Activated T-cell treated with anti-CD3 and anti-CD28 coated beads, Interleukin-2, amount 50 U/mL, for 72 hours (primary cell): ENCODE data around the gene INHA. TPM values are rescaled to one million over a fixed set of nuclear protein-coding genes. Genes with fewer than 3 reads are reported as not detected.
A peak's percentile ranks its signal among the peaks of the same experiment; 100 is the strongest.

ENCODE experiments used
- ATAC-seq, 2 donors: fragments of 150-1000 bp; cut with Tn5 transposase; replicated peaks in 1 of 2; 2 replicates each; pipeline ENCODE4 v1.10.0; 2021; ENCODE audit warnings: moderate library complexity in 2 of 2, mild to moderate bottlenecking in 1 of 2
- DNase-seq, 2 donors: peaks; one replicate each; pipeline ENCODE4 v3.0.0; 2021 to 2022; ENCODE audit warnings: mixed read lengths in 1 of 2
- H3K27ac Mint-ChIP-seq: one replicate; pipeline ENCODE4 v1.8.0; 2022; ENCODE audit warnings: mild to moderate bottlenecking, moderate library complexity, mixed read lengths
- H3K27me3 Mint-ChIP-seq: one replicate; pipeline ENCODE4 v1.8.0; 2022; ENCODE audit warnings: low read depth, mixed read lengths
- H3K36me3 Mint-ChIP-seq, 2 donors: one replicate each; pipeline ENCODE4 v1.8.0; 2022; ENCODE audit warnings: mixed read lengths in 2 of 2, mild to moderate bottlenecking in 1 of 2; ENCODE audit not compliant: insufficient read depth in 2 of 2
- H3K4me1 Mint-ChIP-seq: one replicate; pipeline ENCODE4 v1.8.0; 2022; ENCODE audit warnings: low read depth, mixed read lengths
- H3K4me3 Mint-ChIP-seq, 2 donors: one replicate each; pipeline ENCODE4 v1.8.0; 2022; ENCODE audit warnings: mild to moderate bottlenecking in 2 of 2, mixed read lengths in 2 of 2, moderate library complexity in 2 of 2
- H3K9me3 Mint-ChIP-seq, 2 donors: one replicate each; pipeline ENCODE4 v1.8.0; 2022; ENCODE audit warnings: mixed read lengths in 2 of 2
- total RNA-seq, 2 donors: library from RNA; stranded (reverse); gene quantifications; one replicate each; pipeline ENCODE4 v1.2.3, GENCODE V29; 2022

The INHA gene
- total RNA-seq, 2 donors from 2014 or later = not detected

DNA sequence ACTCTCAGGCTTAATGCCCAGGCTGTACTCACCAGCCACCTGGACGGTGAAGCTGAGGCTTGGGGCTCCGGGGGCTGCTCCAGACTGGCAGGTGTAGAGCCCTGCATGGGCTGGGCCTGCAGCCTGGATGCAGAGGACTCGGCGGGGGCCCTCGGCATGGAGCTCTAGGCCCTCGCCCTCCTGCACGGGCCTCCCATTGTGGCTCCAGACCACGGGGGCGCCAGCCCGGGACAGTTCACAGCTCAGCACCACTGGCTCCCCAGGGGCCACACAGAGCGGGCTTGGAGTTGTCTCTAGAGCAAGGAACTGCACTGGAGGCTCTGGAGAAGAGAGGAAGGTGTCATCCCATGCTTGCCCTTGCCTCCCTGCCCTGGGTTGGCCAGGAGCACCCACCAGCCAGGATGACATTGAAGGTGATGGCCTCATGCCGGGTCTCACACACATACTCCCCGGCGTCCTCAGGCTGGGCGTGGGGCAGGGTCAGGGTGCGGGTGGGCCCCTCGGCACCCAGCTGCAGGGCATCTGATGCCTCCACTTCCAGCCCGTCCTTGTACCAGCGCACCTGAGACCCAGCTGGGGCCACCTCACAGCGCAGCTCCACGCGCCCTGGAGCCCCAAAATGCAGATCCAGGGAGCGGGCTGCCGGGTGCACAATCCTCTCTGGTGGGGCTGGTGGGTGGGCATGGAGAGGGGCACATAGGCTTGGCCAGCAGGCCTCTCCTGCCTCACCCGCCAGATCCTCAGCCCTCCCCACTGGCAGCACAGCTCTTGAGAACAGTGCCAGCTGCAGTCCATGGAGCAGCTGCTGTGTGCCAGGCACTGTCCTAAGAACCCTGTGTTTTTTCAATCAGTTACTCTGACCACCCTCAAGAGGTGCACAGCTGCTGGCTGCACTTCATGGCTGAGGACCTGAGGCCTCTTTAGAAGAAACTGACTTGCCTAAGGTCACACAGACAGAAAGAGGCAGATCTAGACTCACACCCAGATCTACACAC is 14.0 kb upstream of the INHA start:
- Mint-ChIP-seq H3K27ac (no peak overlapping the region), H3K27me3 (peaks cover 9% of the 10 kb centered on the region), H3K4me1 (no peaks in the 10 kb centered on the region), H3K36me3 (no peaks in the 10 kb centered on the region), H3K9me3 (no peaks in the 10 kb centered on the region), H3K4me3 (no peak overlapping the region)
- DNase-seq = no peak
- no peak for ATAC-seq

DNA sequence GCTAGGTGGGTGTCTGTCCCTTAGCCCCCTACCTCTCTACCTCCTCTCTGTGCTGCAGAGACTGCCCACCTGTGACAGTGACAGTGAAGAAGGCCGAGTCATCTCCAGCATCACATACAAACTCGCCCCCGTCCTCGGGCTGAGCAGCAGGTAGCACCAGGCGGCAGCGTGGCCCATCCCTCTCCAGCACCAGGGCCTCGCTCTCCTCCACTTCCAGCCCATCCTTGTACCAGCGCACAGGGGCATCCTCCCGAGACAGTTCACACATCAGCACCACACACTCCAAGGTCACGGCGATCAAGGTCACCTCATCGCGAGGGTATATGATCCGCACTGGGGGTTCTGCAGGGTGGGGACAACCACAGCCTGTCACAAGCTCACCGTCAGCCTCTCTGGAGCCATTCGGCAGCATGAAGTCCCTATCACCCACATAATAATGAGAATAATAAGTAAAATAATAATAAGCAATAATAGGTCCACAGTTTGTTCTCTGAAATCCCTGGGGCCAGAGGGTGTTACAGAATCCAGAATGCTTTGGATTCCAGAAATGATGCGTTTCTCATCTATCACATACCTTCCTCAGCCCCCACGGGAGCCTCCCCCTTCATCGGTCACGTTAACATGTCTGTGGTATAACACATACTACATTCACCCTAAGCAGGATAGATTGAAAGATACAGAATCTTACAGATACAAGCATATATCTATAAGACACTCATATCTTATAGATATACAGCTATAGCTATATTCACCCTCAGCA is 12.8 kb upstream of the INHA start:
- DNase-seq (no peak), ATAC-seq (no peak)
- no peaks in the 10 kb centered on the region for H3K9me3 Mint-ChIP-seq
- no peaks in the 10 kb centered on the region for H3K4me1 Mint-ChIP-seq
- H3K27ac Mint-ChIP-seq = no peak overlapping the region
- peaks cover 2% of the 10 kb centered on the region for H3K27me3 Mint-ChIP-seq
- no peaks in the 10 kb centered on the region for H3K36me3 Mint-ChIP-seq
- no peak overlapping the region for H3K4me3 Mint-ChIP-seq

DNA sequence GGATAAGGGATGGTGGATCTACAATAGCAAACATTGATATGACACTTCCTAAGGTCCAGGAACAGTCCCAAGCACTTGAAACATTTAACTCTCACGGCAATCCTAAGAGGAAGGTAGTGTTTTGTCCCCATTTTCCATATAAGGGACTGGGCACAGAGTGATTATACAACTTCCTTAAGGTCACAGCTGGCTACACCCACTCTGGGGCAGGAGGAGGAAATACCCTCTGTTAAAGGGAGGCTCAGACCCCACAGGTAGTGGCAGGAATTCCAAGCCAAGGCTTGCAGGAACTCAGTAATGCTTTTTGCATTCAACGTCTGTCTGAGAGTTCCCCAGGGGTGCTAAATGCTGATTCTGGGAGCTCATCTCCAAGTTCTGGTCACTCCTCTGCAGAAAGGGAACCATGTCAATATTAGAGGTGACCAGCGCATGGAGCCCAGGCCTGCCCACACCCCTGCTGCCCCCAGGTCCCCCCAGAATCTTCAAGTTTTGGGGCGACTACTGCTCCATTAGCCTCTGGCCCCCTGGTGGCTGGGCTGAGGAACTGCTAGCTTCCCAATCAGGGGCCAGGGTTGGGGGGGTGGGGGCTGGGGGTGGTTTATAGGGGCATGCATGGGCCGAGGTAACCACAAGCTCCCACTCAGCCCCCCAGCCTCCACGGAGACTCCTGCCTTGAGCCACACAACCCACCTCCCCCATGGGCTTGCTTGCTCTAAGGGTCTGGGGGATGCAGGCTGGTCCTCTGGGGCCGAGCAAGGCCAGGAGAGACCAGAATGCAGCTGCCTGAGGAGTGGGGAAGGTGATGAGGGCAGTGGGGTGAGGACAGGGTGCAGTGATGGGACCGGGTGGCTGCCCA is 11.8 kb upstream of the INHA start:
- peak in 1 of 2 donors; percentile 40 for ATAC-seq

DNA sequence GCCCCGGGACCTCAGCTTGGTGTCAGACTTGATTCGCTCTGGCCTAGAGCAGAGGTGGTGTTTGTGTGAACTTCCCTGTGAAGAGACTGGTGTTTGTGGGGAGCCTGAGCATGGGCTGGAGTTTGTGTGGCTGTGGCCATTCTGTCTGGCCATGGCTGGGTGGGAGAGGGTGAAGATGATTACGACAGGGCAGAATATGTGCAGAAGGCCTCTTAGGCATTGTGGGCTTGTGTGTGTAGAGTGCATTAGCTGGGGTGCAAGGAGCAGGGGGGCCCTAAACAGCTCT is 11.3 kb upstream of the INHA start:
- no peaks in the 10 kb centered on the region for H3K9me3 Mint-ChIP-seq
- H3K27me3 Mint-ChIP-seq = peaks cover 4% of the 10 kb centered on the region
- no peak overlapping the region for H3K27ac Mint-ChIP-seq
- no peaks in the 10 kb centered on the region for H3K36me3 Mint-ChIP-seq
- H3K4me1 Mint-ChIP-seq = no peaks in the 10 kb centered on the region
- DNase-seq (no peak), ATAC-seq (no peak)
- no peak overlapping the region for H3K4me3 Mint-ChIP-seq

More for the DNA sequence above, 11.8 kb upstream of the INHA start:
- DNase-seq = no peak
- Mint-ChIP-seq H3K4me1 (no peaks in the 10 kb centered on the region), H3K4me3 (no peak overlapping the region), H3K27me3 (peaks cover 4% of the 10 kb centered on the region), H3K36me3 (no peaks in the 10 kb centered on the region), H3K9me3 (no peaks in the 10 kb centered on the region), H3K27ac (no peak overlapping the region)

DNA sequence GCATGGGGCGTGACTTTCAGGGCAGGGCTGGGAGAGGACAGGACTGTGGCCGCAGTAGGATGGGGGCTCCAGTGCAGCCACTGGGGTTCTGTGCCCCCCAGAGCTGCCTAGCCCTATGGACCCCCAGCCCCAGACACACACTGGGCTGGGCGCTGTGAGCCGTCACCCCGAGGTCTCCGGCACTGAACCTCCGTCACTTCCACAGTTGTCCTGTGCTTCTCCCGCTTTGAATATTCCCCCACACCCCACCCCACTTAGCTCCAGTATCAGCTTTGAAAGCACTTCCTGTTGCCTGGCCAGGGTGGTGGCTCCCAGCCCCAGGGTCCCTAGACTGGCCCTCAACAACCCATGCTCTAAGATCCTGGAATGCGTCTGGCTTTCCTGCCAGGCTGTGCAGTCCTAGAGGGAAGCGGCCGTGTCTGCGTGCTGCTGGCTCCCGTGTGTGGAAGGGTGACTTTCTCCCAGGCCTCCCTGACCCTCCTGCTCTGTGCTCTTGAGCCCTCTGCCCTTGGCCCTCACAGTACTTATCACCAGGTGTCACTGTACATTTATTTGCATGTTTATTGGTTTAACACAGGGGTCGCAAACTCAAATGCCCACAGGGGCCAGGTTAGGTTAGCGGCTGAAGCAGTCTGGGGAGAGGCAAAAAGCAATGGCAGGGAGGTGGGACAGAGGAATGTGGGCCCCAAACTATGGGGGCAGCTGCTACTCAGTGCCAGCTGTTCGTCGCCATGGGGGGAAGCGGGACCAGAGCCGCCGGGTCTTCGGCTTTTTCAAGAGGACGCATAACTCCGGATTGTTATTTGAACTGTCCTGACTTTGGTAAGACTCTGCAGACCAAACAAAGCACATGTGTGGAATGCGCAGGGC is 10.7 kb upstream of the INHA start:
- DNase-seq (no peak), ATAC-seq (no peak)
- Mint-ChIP-seq H3K27me3 (peaks cover 4% of the 10 kb centered on the region), H3K27ac (no peak overlapping the region), H3K4me3 (no peak overlapping the region), H3K4me1 (no peaks in the 10 kb centered on the region), H3K36me3 (no peaks in the 10 kb centered on the region), H3K9me3 (no peaks in the 10 kb centered on the region)

DNA sequence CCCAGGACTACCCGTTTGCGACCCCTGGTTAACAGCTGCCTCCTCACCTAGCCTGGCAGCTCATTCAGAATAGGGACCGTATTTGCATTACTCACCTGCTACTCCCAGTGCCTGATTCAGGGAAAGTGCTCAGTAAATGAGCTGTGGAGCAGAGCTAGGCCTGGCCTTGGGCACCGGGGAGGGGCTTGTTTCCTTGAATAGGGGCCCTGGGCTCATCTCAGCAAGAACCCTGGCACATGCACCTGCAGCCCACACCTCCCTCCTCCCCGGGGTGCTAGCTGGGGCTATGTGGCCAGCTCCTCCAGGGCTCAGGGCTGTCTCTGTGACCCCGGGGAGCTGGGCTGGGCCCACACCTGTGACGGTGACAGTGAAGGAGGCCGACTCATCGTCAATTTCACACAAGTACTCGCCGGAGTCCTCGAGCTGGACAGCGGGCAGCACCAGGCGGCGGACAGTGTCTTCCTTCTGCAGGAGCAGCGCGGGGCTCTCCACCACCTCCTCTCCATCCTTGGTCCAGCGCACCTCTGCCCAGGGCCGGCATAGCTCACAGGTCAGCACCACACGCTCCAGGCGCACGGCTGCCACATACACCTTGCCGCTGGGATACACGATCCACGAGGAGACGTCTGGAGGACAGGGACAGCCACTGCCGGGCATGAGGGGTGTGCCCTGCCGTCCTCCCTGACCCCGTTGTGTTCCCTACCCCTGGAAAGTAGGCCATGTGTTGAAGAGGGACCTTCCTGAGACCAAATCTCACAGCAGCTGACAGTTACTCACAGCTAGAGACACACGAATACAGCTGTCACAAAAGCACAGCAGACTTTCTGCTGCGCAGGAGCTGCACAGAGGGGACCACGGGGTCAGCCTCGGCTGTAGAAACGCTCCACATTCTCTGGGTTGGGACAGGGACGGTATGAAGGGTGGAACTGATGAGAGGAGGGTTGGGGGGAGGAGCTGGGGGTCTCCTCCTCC is 9.8 kb upstream of the INHA start:
- Mint-ChIP-seq H3K4me3 (no peak overlapping the region), H3K4me1 (no peaks in the 10 kb centered on the region), H3K27ac (no peak overlapping the region), H3K36me3 (no peaks in the 10 kb centered on the region), H3K9me3 (no peaks in the 10 kb centered on the region), H3K27me3 (peaks cover 4% of the 10 kb centered on the region)
- DNase-seq = no peak
- no peak for ATAC-seq

DNA sequence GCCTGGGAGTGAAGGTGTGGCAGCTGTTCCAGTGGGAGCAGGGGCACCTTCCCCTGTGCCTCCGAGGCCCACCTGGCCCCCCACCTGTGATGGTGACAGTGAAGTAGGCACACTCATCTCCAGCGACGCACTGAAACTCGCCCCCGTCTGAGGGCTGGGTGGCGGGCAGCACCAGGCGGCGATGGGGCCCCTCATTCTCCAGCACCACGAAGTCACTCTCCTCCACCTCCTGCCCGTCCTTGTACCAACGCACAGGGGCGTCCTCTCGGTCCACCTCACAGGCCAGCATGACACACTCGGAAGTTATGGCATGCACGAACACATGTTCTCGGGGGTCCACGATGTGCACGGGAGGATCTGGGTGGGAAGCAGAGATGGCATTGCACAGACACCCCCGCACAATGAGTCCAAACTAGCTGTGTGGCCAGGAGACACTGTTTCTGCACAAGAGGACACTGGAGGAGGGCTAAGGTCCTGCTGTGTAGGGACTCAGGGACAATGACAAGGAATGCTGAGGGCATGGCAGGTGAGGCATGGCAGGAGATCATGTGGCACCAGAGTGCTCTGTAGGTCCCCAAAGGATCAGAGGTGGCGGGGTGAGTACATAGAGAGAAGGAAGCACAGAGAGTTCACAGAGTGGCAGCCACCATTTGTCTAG is 8.7 kb upstream of the INHA start:
- H3K4me1 Mint-ChIP-seq = no peaks in the 10 kb centered on the region
- ATAC-seq = no peak
- H3K36me3 Mint-ChIP-seq = no peaks in the 10 kb centered on the region
- H3K27ac Mint-ChIP-seq = no peak overlapping the region
- no peak overlapping the region for H3K4me3 Mint-ChIP-seq
- peaks cover 10% of the 10 kb centered on the region for H3K27me3 Mint-ChIP-seq
- no peaks in the 10 kb centered on the region for H3K9me3 Mint-ChIP-seq
- DNase-seq = no peak

DNA sequence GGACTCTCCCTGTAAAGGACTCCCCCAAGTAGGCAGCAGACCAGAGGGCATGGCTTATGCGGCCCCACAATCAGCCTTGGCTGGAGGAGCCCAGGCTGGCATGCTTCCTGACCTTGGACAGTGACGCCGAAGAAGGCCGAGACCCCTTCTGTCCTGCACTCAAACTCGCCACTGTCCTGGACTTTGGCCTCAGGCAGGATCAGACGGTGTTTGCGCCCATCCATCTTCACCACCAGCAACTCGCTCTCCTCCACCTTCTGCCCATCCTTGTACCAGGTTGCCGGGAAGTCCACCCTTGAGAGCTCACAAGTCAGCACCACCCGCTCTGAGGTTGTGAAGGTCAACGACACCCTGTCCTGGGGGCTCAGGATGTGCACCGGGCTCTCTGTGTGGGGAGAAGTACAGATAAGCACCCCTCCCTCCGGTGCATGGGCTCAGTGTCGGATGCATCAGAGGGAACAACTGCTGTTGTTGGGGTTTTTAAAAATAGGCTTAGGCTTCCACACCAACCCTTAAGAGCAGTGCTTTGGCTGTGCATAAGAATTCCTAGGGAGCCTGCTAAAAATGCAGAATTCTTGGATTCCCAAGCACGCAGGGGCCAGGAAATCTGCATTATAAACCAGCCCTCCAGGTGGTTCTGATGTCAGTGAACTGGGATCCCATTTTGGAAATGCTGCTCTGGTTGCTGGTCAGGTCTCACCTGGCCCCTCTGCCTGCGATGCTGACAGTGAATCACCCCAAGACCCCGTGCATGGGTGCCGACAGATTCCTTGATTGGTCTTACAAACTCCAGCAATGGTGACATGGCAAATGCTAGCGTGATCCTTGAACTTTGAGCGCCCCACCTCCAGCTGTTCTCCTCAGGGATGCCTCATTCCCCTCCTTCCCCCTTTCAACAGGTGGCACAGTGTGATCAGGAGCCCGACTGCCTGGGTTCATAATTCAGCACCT is 6.7 kb upstream of the INHA start:
- H3K9me3 Mint-ChIP-seq = no peaks in the 10 kb centered on the region
- H3K36me3 Mint-ChIP-seq = no peaks in the 10 kb centered on the region
- no peaks in the 10 kb centered on the region for H3K4me1 Mint-ChIP-seq
- no peak overlapping the region for H3K4me3 Mint-ChIP-seq
- ATAC-seq = no peak
- peaks cover 25% of the 10 kb centered on the region for H3K27me3 Mint-ChIP-seq
- no peak for DNase-seq
- no peak overlapping the region for H3K27ac Mint-ChIP-seq

DNA sequence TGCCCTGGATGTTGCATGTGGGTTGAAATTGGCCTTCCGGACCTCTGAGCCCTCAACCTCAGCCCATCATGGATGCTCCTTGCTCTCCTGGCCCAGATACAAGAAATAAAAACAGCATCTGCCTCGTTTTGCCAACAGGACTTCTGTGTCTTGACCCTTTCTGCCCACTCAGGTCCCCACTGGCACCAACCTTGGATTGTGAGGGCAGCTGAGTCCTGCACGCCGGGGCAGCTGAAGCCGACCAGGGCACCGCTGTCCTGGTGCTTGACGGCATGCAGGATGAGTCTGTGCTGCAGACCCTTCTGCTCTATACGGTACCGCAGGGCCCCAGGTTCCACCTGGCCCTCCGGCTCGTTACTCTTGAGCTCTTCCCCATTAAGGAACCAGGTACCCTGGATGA is 5.5 kb upstream of the INHA start:
- no peak for DNase-seq
- Mint-ChIP-seq H3K4me3 (no peak overlapping the region), H3K36me3 (no peaks in the 10 kb centered on the region), H3K27ac (no peak overlapping the region), H3K4me1 (no peaks in the 10 kb centered on the region), H3K27me3 (peaks cover 27% of the 10 kb centered on the region), H3K9me3 (no peaks in the 10 kb centered on the region)
- ATAC-seq = no peak

DNA sequence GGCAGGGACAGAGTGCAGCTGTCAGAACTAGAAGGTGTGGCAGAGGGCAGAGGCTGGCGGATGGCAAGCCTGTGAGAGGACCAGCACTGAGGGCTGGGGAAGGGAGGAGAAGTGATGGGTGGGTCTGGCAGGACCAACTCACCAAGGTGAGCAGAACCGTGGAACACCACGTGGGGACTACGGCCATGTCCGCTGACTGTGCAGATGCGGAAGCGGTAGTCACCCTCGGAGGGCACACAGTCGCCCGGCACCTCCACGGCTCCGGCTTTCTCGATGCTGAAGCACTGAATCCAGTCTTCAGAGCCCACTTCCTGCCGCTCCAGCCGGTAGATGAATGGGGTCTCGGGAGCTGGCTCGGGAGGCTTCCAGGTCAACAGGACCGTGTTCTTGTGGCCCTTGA is 5.0 kb upstream of the INHA start:
- no peaks in the 10 kb centered on the region for H3K4me1 Mint-ChIP-seq
- ATAC-seq = no peak
- no peak overlapping the region for H3K4me3 Mint-ChIP-seq
- peaks cover 32% of the 10 kb centered on the region for H3K27me3 Mint-ChIP-seq
- no peaks in the 10 kb centered on the region for H3K36me3 Mint-ChIP-seq
- no peak for DNase-seq
- no peaks in the 10 kb centered on the region for H3K9me3 Mint-ChIP-seq
- no peak overlapping the region for H3K27ac Mint-ChIP-seq
